Measurements from ENCODE around the gene PRSS50.

The PRSS50 gene

GRCh38 chr3:46725621-46726314, 8.1 kb upstream of the PRSS50 start:
- no peak overlapping the region for H3K4me3 ChIP-seq (ENCODE audit: low read depth, low read length)
- no peak for TF ChIP-seq CTCF (IDR thresholded peaks at IDR 0.05; ENCODE audit: borderline replicate concordance, insufficient read depth, low read depth, low read length)

- H3K4me3 ChIP-seq (ENCODE audit: low read depth, low read length) = no peak overlapping the region
- no peak for TF ChIP-seq CTCF (IDR thresholded peaks at IDR 0.05; ENCODE audit: borderline replicate concordance, insufficient read depth, low read depth, low read length)
These were observed 6.8 kb upstream of the PRSS50 start for GRCh38 chr3:46724424-46724823.

DNA sequence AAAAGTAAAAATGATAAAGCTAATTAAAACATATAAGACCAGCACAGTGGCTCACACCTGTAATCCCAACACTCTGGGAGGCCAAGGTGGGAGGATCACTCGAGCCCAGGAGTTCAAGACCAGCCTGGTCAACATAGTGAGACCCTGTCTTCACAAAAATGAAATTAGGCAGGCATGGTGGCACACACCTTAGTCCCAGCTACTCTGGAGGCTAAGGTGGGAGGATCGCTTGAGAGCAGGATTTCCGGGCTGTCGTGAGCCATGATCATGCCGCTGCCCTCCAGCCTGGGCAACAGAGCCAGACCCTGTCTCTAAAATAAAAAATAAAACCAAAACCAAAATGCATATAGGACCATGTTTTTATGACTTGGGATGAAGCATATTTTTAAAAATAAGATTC, 4.8 kb upstream of the PRSS50 start:
- no peak overlapping the region for H3K4me3 ChIP-seq (ENCODE audit: low read depth, low read length)
- no peak for TF ChIP-seq CTCF (IDR thresholded peaks at IDR 0.05; ENCODE audit: borderline replicate concordance, insufficient read depth, low read depth, low read length)

- H3K4me3 ChIP-seq (ENCODE audit: low read depth, low read length) = no peak overlapping the region
- no peak for TF ChIP-seq CTCF (IDR thresholded peaks at IDR 0.05; ENCODE audit: borderline replicate concordance, insufficient read depth, low read depth, low read length)
These were observed 3.3 kb upstream of the PRSS50 start for GRCh38 chr3:46721009-46721408.

GRCh38 chr3:46719735-46720271, 2.1 kb upstream of the PRSS50 start:
- no peak for TF ChIP-seq CTCF (IDR thresholded peaks at IDR 0.05; ENCODE audit: borderline replicate concordance, insufficient read depth, low read depth, low read length)
- no peak overlapping the region for H3K4me3 ChIP-seq (ENCODE audit: low read depth, low read length)

DNA sequence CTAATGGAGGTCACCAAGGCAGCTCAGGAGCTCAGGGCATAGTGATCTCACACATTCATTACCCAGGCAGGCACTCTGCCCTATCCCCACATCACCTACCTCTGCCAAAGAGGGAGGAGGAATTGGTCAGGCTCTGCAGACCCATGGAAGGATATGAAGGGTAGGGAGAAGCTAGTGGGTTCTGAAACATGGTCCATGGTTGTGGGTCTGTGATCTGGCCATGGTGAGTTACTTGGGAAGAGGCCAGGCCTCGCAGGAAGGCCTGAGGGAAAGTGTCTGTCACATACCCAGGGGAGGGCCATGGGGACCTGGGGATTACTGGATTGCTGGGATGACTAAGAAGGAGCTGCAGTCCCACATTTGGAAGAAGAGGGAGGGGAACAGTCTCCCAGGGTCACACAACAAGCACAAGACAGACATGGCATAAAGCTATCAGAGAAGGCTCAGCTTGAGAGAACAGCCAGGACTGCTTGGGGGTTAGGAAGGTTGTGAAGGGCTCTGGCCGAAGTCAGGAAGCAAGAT, 1.4 kb upstream of the PRSS50 start:
- no peak for TF ChIP-seq CTCF (IDR thresholded peaks at IDR 0.05; ENCODE audit: borderline replicate concordance, insufficient read depth, low read depth, low read length)
- no peak overlapping the region for H3K4me3 ChIP-seq (ENCODE audit: low read depth, low read length)

Data from GM12875 (cell line).